HG03571 (cell line): ENCODE measurements around the gene ZNF57.
"Not testable (repeated sequence)": the region's sequence is repeated elsewhere in the genome, so short reads cannot be mapped to it uniquely, and the experiment has no call there.

ENCODE experiments used
- ATAC-seq: cut with Tn5 transposase; IDR thresholded peaks from one replicate; pipeline ENCODE4 v1.9.1; 2021; ENCODE audit not compliant: unreplicated experiment

The ZNF57 gene

GRCh38 chr19:2890531-2890930 lies 10.2 kb upstream of the ZNF57 start:
- not testable (repeated sequence) for ATAC-seq

- no peak for ATAC-seq
Observed at GRCh38 chr19:2896694-2897093, 4.0 kb upstream of the ZNF57 start.

DNA sequence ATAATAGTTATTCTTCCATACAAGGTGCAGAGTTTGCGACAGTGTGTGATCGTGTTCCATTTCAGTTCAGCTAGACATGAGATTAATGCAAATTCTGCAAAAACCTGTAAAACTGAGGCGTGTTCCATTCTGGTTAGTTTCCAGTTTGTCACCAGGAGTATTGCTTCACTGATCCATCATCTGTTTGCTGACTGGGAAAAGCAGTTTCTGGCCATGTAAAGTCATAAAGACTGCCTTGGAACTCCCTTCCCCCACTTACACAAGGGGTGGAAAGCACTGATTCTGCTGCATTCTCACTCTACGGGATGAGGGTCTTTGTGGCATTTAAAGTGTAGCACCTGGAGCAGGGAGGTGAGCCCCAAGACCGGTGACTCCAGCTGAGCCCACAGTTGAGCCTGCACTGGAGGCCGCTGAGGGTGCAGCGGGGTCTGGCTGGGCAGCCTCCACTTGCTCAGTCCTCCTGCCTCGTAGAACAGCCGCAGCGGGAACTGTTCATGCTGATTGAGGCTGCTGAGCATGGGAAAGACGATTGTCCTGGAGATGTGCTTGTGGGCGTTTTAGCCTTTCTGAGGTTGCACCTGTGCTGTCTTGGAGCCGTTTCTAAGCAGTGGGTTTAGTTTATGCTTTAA lies 2.0 kb downstream of the ZNF57 start:
- ATAC-seq: no peak

GRCh38 chr19:2903326-2903725 lies 2.6 kb downstream of the ZNF57 start:
- not testable (repeated sequence) for ATAC-seq

- no peak for ATAC-seq
Observed at GRCh38 chr19:2905918-2906519, 5.3 kb downstream of the ZNF57 start.

DNA sequence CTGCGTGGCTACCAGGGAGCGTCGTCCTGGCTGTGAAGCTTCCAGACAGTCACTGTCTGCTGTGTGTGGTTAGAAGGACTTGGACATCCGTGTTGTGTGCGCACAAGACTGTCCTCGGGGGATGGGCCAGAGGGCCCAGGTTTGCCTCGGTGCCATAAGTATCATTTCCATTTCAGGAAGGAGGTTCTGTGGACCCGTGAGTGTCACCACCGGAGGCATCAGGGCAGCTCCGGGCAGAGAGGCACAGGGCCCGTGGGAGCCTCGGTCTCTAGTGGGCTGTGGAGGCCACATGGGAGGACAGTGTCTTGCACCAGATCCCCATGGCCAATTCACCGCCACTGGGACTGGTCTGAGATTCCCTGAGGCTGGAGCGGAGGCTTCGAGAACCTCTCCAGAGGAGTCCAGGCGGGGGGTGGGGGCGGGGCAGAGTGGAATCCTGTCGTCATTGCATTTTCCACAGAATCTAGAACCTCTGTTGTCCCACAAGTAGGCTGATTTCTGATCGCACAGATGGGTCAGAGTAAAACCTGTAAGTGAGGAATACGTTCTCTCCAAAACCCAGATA lies 6.0 kb downstream of the ZNF57 start:
- ATAC-seq: no peak

DNA sequence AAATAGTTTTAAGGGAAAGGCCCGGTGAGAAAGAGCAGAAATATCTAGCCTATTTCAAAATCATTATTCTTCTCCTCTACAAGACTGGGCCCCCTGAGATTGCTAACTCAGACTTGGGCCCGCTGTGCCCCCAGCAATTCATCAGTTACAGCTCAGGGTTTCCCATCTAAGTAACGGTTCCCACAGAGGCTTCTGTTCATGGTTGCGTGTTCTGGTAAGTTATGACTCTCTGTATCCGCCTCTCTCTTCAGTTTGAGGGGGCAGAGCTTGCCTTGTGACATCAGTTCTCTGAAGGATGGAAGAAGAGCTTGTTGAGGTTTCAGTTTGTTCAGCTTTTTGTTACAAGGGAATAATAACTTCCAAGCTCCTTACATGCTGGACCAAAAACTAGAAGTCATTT lies 11.6 kb downstream of the ZNF57 start:
- ATAC-seq: no peak

GRCh38 chr19:2917275-2918184 lies 16.8 kb downstream of the ZNF57 start:
- no peak for ATAC-seq

DNA sequence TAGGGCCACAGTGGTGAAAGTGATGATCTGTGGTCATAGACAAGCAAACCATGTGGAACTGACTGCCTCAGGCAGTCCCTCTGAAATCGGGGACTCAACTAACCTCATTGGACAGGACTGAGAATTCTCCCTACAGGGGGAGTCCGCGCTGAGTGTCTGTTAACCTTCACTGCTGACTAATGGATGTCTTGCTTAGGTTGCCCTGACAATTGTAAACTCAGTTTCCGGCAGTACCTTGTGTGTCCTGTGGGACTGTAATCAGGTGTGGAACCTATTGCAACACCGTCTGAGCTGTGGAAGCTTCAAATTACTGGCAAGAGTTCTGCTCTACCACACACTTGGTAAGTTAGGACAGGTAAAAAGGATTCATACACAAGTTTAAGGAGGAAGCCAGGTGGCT lies 22.3 kb downstream of the ZNF57 start:
- no peak for ATAC-seq

DNA sequence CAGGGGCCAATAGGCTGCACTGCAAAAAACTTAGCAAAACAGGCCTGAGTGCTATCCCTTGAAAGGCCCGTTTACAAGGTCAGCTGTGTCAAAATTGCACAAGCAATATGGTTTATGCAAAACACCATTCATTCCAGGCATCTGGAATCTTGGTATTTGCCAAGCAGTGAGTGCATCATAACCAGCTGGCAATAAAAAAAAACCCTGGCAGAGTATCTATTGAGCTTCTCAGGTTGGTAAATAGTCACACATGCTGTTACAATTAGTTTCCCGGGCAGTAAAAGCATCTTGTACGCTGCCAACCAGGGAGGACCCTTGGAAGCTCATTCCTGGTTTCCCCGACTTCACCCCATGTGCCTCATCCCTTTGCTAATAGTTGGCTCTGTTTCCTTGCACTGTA lies 22.8 kb downstream of the ZNF57 start:
- no peak for ATAC-seq

DNA sequence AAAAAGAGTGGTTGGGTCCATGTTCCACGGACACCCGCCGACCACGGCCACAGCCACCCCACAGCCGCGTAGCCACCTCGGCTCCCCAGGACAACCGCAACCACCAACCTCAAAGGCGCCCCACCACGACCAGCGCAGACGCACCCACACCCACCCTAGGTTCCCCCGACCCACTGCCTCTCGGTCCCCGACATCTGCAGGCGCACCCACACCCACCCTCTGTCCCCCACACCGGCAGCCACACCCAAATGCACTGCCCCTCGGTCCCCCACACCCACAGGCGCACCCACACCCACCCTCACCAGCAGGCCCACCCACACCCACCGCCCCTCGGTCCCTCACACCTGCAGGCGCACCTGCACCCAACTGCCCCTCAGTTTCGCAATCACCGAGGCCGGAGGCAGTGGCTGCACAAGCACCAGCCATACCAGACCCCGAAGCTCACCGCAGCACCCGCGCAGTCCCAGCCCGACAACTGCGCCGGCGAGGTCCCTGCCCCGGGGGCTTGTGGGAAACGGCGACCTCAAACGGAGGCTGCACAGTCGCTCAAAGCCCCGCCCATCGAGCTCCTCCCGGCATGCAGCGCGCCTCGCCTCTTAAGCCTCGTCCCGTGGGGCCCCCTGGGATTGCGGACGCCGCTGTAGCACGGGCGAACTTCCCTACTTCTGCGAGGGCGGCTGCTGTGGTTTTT lies 25.8 kb downstream of the ZNF57 start:
- ATAC-seq: no peak

DNA sequence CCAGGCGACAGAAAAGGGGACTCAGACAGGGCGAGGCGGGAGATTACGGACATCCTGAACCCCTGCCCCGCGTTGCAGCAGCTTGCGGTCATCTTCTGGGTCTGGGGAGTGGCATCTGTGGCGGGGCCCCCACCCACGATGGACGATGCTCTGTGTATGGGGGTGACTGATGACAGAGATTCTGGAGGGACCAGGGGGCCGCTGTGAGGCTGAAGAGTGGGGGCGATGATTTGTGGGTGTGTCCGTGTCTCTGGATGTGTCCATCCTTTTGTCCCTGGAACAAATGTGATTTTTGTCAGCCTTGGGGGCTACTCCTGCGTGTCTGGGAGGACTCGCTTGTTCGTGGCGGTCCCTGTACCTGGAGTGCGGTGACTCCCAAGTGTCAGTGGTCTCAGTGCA lies 26.3 kb downstream of the ZNF57 start:
- no peak for ATAC-seq

DNA sequence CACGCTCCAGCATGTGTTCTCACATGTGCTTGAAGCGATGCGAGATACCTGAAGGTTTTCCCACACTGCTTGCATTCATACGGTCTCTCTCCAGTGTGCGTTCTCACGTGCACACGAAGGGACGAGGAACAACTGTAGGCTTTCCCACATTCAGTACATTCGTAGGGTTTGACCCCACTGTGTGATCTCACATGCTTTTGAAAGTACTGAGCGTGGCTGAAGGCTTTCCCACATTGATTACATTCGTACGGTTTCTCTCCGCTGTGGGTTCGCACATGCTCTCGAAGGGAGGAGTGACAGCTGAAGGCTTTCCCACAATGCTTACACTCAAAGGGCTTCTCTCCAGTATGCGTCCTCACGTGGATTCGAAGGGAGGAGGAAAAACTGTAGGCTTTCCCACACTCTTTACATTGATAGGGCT lies 32.8 kb downstream of the ZNF57 start:
- no peak for ATAC-seq

DNA sequence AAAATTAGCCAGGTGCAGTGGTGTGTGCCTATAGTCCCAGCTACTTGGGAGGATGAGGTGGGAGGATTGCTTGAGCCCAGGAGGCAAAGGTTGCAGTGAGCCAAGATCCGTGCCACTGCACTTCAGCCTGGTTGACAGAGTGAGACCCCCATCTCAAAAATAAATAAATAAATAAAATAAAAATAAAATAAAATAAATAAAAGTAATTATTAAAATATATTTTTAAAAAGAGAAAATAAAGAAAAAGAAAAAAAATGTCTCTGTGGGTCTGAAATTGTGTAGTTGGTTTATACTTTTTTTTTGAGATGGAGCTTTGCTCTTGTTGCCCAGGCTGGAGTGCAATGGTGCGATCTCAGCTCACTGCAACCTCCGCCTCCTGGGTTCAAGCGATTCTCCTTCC lies 35.1 kb downstream of the ZNF57 start:
- ATAC-seq: not testable (repeated sequence)

DNA sequence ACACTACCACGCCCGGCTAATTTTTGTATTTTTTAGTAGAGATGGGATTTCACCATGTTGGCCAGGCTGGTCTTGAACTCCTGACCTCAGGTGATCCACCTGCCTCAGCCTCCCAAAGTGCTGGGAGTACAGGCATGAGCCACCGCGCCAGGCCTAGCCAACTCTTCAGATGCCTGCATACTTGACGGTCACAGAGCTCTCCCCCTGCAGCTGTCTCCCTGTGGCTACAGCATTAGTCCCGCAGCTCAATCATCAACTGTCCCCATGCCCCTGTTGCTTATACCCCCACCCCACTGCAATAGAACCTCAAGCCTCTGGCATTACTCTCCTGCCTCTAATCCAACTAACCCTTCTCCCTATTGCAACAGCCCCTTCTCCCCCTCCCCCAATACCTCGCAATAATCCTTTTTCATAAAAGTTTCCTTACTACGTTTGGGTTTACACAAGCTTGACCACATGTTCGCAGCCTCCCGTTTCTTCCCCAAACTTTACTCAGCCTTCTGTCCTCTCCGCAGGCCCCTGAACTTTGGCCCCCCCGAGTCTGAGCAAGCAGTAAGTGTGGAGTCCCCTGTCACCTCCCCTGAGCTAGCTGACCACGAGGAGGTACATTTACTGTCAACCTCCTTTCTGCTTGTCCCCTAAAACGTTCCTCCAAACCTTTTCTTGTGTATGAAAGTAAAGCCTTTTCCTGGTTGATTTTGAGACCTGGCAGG lies 42.4 kb downstream of the ZNF57 start:
- no peak for ATAC-seq

- ATAC-seq: no peak
Observed at GRCh38 chr19:2944403-2944774, 43.7 kb downstream of the ZNF57 start.

DNA sequence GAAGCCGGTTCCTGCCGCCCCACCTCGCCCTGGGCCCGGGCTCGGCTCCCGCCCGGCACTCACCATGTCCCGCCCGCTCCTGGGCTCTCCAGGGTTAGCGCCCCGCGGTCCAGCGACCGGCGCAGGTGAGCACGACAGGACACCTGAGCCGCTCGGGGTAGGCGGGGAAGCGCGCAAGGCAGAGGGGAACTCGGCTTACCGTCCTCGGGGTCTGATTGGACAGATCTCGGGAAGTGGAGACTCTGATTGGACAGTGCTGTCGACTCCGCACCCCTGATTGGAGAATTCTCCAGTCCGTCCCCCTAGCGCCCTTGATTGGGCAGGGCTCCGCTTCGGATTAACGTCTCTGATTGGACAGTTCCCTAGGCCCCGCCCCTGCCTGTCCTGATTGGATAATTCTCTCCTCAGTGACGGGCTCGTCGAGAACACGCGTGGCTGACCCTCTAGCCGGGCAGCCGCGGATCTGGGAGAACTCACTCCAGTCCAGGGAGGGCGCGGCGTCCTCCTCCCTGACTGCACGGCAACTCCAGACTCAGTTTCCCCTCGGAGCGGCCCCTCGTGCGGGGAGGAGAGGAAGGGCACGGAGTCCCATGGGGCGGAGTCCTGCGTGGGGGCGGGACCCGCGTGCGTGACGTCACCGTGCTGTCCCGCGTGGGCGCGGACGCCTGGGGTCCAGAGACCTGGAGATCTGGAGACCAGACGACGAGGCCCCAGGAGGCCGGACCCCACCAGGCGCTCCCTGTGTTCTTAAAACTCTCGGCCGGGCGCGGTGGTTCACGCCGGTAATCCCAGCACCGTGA lies 44.2 kb downstream of the ZNF57 start, which contains the start of gene ZNF77:
TSS of gene ZNF77 (minus strand) at position 197 of the 800 bp plus-strand sequence. CDS start at position 66, 131 bp downstream.
- ATAC-seq: peak; percentile 95

GRCh38 chr19:2945575-2946184 lies 45.0 kb downstream of the ZNF57 start:
- no peak for ATAC-seq

GRCh38 chr19:2949939-2950285 lies 49.2 kb downstream of the ZNF57 start:
- peak; percentile 18 for ATAC-seq
